Measurements from ENCODE around the gene PTPRM. TPM values are rescaled to one million over a fixed set of nuclear protein-coding genes. Genes with fewer than 3 reads are reported as not detected.

Gene PTPRM
- total and polyA plus RNA-seq, 2 of the 8 experiments (the other 6 are each of a cell fraction or from before 2014, with no cell fraction given): 4.1 to 7.0 TPM

GRCh38 chr18:8235894-8236293 is 668.8 kb downstream of the PTPRM start:
- Histone ChIP-seq H2BK12ac (ENCODE audit: low read depth, low read length) (no peak overlapping the region), H3K14ac (ENCODE audit: insufficient read length) (no peak overlapping the region), H2BK120ac (replicated peaks; ENCODE audit: low read depth, low read length) (no peak overlapping the region), H4K8ac (ENCODE audit: extremely low read depth, insufficient read depth, low read length) (no peak overlapping the region), H2BK5ac (ENCODE audit: low read depth, low read length) (no peak overlapping the region), H3K4me1 (replicated peaks in 1 of 4; ENCODE audit: control insufficient read depth in 3 of 4, insufficient read depth in 4 of 4, low read length in 3 of 4) (0 out of 7 replicates have a peak, but pooled peaks cover 0 to 2% (median 0%) of the 10 kb centered on the region in 4 experiments), H2AK5ac (ENCODE audit: low read depth, low read length) (no peak overlapping the region), H3K79me2 (ENCODE audit: control insufficient read depth in 1 of 2, insufficient read depth in 2 of 2, low read length in 2 of 2) (no peaks in the 10 kb centered on the region), H4K20me1 (replicated peaks in 1 of 2; ENCODE audit: control insufficient read depth in 1 of 2, insufficient read depth in 2 of 2, low read length in 2 of 2) (no peaks in the 10 kb centered on the region), H2BK20ac (ENCODE audit: low read length) (no peak overlapping the region), H3K27me3 (replicated peaks in 1 of 4; ENCODE audit: control insufficient read depth in 3 of 4, extremely low read depth in 1 of 4, insufficient read depth in 3 of 4, low read length in 3 of 4) (no peaks in the 10 kb centered on the region), H3K9ac (replicated peaks in 1 of 4; ENCODE audit: extremely low read depth in 1 of 4, low read depth in 3 of 4, low read length in 3 of 4) (no peak overlapping the region), H3K56ac (replicated peaks; ENCODE audit: insufficient read length, low read depth, low read length) (no peak overlapping the region), H3K79me1 (ENCODE audit: low read depth, low read length) (no peaks in the 10 kb centered on the region), H3K36me3 (ENCODE audit: control insufficient read depth in 2 of 4, insufficient read depth in 4 of 4, low read length in 3 of 4) (no peaks in the 10 kb centered on the region), H3K4me3 (ENCODE audit: extremely low read depth in 1 of 4, insufficient read depth in 2 of 4, low read depth in 3 of 4, low read length in 4 of 4) (no peak overlapping the region), H3K18ac (ENCODE audit: extremely low read depth, low read length) (no peak overlapping the region), H2BK15ac (ENCODE audit: low read length) (no peak overlapping the region), H3K27ac (ENCODE audit: low read depth, low read length) (no peak overlapping the region), H3K23me2 (ENCODE audit: low read depth, low read length) (no peaks in the 10 kb centered on the region), H3K4ac (replicated peaks; ENCODE audit: insufficient read length, low read depth, low read length) (no peak overlapping the region), H3K9me3 (ENCODE audit: insufficient read depth in 2 of 2, low read depth in 1 of 2, low read length in 1 of 2) (no peaks in the 10 kb centered on the region), H4K91ac (replicated peaks; ENCODE audit: insufficient read length, low read length) (no peak overlapping the region), H2AFZ (ENCODE audit: low read length) (no peak overlapping the region), H4K5ac (ENCODE audit: insufficient read length, low read depth, low read length) (no peak overlapping the region), H3K23ac (ENCODE audit: insufficient read length) (no peak overlapping the region), H3K4me2 (ENCODE audit: insufficient read depth in 1 of 2, low read depth in 2 of 2, low read length in 2 of 2) (no peak overlapping the region)
- CTCF ChIA-PET (ENCODE audit: partially characterized antibody): no interaction called here
- POLR2A ChIA-PET (ENCODE audit: partially characterized antibody): no interaction called here
- DNase-seq (ENCODE audit: low read depth in 1 of 2, low spot score in 2 of 2): no peak
- WGBS, 2 experiments (ENCODE audit: extremely low coverage in 1 of 2, insufficient coverage in 1 of 2, insufficient read length in 1 of 2, insufficient replicate concordance in 2 of 2, low coverage in 1 of 2, low lambda C conversion rate in 2 of 2, missing lambda C conversion rate in 1 of 2): 88% methylated on average over 3 of the region's 3 CpGs; no CpG with 5 or more reads in 1 of the 2 experiments
- no peak for FAIRE-seq
- TF ChIP-seq YY1 (IDR thresholded peaks at IDR 0.05; ENCODE audit: low read depth, low read length): no peak
- no peak for TF ChIP-seq JUN (IDR thresholded peaks at IDR 0.05; ENCODE audit: low read depth, low read length)
- no peak for TF ChIP-seq CREB1 (IDR thresholded peaks at IDR 0.05)
- no peak for TF ChIP-seq KDM5A (IDR thresholded peaks at IDR 0.05; ENCODE audit: low read length)
- TF ChIP-seq SAP30 (IDR thresholded peaks at IDR 0.05; ENCODE audit: insufficient read depth, insufficient replicate concordance, low read length): no peak
- no peak for TF ChIP-seq SP2 (IDR thresholded peaks at IDR 0.05; ENCODE audit: low read length)
- TF ChIP-seq TBP (IDR thresholded peaks at IDR 0.05; ENCODE audit: low read depth, low read length): no peak
- no peak for TF ChIP-seq RBBP5 (IDR thresholded peaks at IDR 0.05; ENCODE audit: borderline replicate concordance, low read depth, low read length)
- no peak for TF ChIP-seq CEBPB (IDR thresholded peaks at IDR 0.05; ENCODE audit: low read depth, low read length)
- TF ChIP-seq ZNF274 (IDR thresholded peaks at IDR 0.05; ENCODE audit: borderline replicate concordance, extremely low read depth, low read length): no peak
- no peak for TF ChIP-seq ASH2L (IDR thresholded peaks at IDR 0.05; ENCODE audit: low read length)
- TF ChIP-seq TCF12 (IDR thresholded peaks at IDR 0.05; ENCODE audit: low read depth, low read length): no peak
